K562 (cell line): Measurements from ENCODE around the gene ULK2. TPM values are rescaled to one million over a fixed set of nuclear protein-coding genes. Genes with fewer than 3 reads are reported as not detected.

Experiments
- ATAC-seq: fragments of 200-7000 bp; cut with Tn5 transposase; 3 replicates; pipeline ENCODE4 v1.9.1; 2020; ENCODE audit warnings: moderate library complexity
- BruUV-seq: library from RNA; stranded (reverse); fragments of 400-500 nt; replicated peaks from 2 replicates; lab custom pipeline; 2021; lab: Mats Ljungman, UMichigan
- CTCF ChIA-PET: fragments of 300-600 bp; formaldehyde crosslinking; extraction: SDS; loops from one replicate; lab custom pipeline; 2021; ENCODE audit warnings: low intra/inter-chr PET ratio; lab: Yijun Ruan, JAX
- POLR2A ChIA-PET: fragments of 300-600, 350-650 bp; sonication (Branson Sonifier 250); formaldehyde crosslinking; extraction: SDS; loops from one replicate; lab custom pipeline; 2021; ENCODE audit warnings: antibody characterized with exemption, inconsistent platforms; lab: Yijun Ruan, JAX
- DNase-seq, 4 experiments: peaks; one replicate each; pipeline versions ENCODE4 v3.0.0 to v3.0.0-alpha.2; 2011 to 2018; ENCODE audit warnings: low spot score in 3 of 4, mixed read lengths in 3 of 4; ENCODE audit errors: extremely low read depth in 1 of 4
- FAIRE-seq: peaks from 2 replicates; lab custom pipeline; 2011; peaks lifted over from hg19 to GRCh38; lab: Jason Lieb, UNC
- H2AFZ ChIP-seq: 2 replicates; pipeline ENCODE4 v1.6.0; 2011; ENCODE audit warnings: low read depth, low read length, control low read depth, inconsistent platforms
- H3K27ac ChIP-seq: fragments of 200-600 bp; 3 replicates; pipeline ENCODE4 v1.8.0; 2011; ENCODE audit warnings: low read depth, mild to moderate bottlenecking, control low read depth, inconsistent platforms, low read length, moderate library complexity, mixed read lengths; ENCODE audit errors: extremely low read depth
- H3K27me3 ChIP-seq, 2 experiments: fragments of 300-600 bp in 1 of 2; 2 replicates in 1 of 2; 3 replicates in 1 of 2; pipeline versions ENCODE4 v1.6.0 to v1.8.0; 2011; ENCODE audit warnings: inconsistent platforms in 2 of 2, low read length in 2 of 2, mild to moderate bottlenecking in 1 of 2, mixed read lengths in 1 of 2, moderate library complexity in 1 of 2; ENCODE audit not compliant: control insufficient read depth in 2 of 2, insufficient read depth in 2 of 2
- H3K36me3 ChIP-seq: fragments of 300-600 bp; 3 replicates; pipeline ENCODE4 v1.8.0; 2011; ENCODE audit warnings: mild to moderate bottlenecking, low read length, inconsistent platforms; ENCODE audit not compliant: control insufficient read depth, insufficient read depth
- H3K4me1 ChIP-seq, 2 experiments: fragments of 200-600 bp in 1 of 2; replicated peaks in 1 of 2; 2 replicates in 1 of 2; 3 replicates in 1 of 2; pipeline versions ENCODE4 v1.5.1 to v1.8.0; 2011; ENCODE audit warnings: inconsistent platforms in 2 of 2, low read length in 2 of 2, mild to moderate bottlenecking in 1 of 2, mixed read lengths in 1 of 2, moderate library complexity in 1 of 2; ENCODE audit not compliant: control insufficient read depth in 2 of 2, insufficient read depth in 2 of 2
- H3K4me2 ChIP-seq: 2 replicates; pipeline ENCODE4 v1.6.1; 2011; ENCODE audit warnings: low read length, control low read depth, inconsistent platforms, mixed read lengths; ENCODE audit not compliant: insufficient read depth
- H3K4me3 ChIP-seq: fragments of 200-600 bp; sonication (generic), shearing (Covaris generic); 2 replicates; pipeline ENCODE4 v1.5.1; 2016; ENCODE audit warnings: control low read depth, inconsistent platforms
- H3K79me2 ChIP-seq: fragments of 200-600 bp; 3 replicates; pipeline ENCODE4 v1.8.0; 2011; ENCODE audit warnings: low read length, inconsistent platforms; ENCODE audit not compliant: control insufficient read depth, insufficient read depth
- H3K9ac ChIP-seq, 2 experiments: 2 replicates each; pipeline versions ENCODE4 v1.6.0 to v1.6.1; 2011; ENCODE audit warnings: low read depth in 2 of 2, low read length in 2 of 2, control low read depth in 1 of 2, inconsistent platforms in 1 of 2, mild to moderate bottlenecking in 1 of 2, mixed read lengths in 1 of 2; ENCODE audit not compliant: insufficient read depth in 1 of 2
- H3K9me1 ChIP-seq: one replicate; pipeline ENCODE4 v1.6.0; 2011; ENCODE audit warnings: inconsistent platforms, mild to moderate bottlenecking, low read length, moderate library complexity; ENCODE audit not compliant: control insufficient read depth, insufficient read depth
- H3K9me3 ChIP-seq: replicated peaks from 2 replicates; pipeline ENCODE4 v1.5.1; 2011; ENCODE audit warnings: low read depth, low read length, inconsistent platforms; ENCODE audit not compliant: control insufficient read depth, insufficient read depth
- H4K20me1 ChIP-seq: replicated peaks from 2 replicates; pipeline ENCODE4 v1.6.1; 2011; ENCODE audit warnings: low read length, inconsistent platforms, mixed read lengths; ENCODE audit not compliant: control insufficient read depth, insufficient read depth
- KDM2B ChIP-seq: fragments of 250-450 bp; sonication (Bioruptor Pico); IDR thresholded peaks from 2 replicates; pipeline ENCODE4 v1.8.0; 2021; ENCODE audit warnings: mild to moderate bottlenecking, moderate library complexity
- KDM5B ChIP-seq: fragments of 200-600 bp; sonication (generic); IDR thresholded peaks from 2 replicates; pipeline ENCODE4 v1.6.1; 2012; ENCODE audit warnings: low read depth, mild to moderate bottlenecking, moderate library complexity, low read length, control low read depth, inconsistent platforms; ENCODE audit not compliant: insufficient replicate concordance
- PTBP1 ChIP-seq: fragments of 200-400 bp; formaldehyde crosslinking; IDR thresholded peaks from 2 replicates; pipeline ENCODE4 v1.6.1; 2017; ENCODE audit warnings: low read depth, low read length
- SMARCA4 ChIP-seq: fragments of 450-650 bp; IDR thresholded peaks from 2 replicates; pipeline ENCODE4 v1.6.1; 2016
- ZNF324 ChIP-seq: fragments of 250-450 bp; sonication (Bioruptor Pico); IDR thresholded peaks from 2 replicates; pipeline ENCODE4 v1.4.0; 2020; ENCODE audit warnings: mild to moderate bottlenecking
- ZNF77 ChIP-seq: fragments of 250-450 bp; sonication (Bioruptor Pico); IDR thresholded peaks from 2 replicates; pipeline ENCODE4 v1.5.0; 2020
- WGBS: fragments of 100-300 bp; shearing (Covaris generic); methylation state at CpG from one replicate; pipeline ENCODE4 v1.1.6; 2016; ENCODE audit warnings: low coverage, mixed read lengths; ENCODE audit not compliant: insufficient coverage; ENCODE audit errors: missing lambda C conversion rate; 5-methylcytosine and 5-hydroxymethylcytosine counted together
- in situ Hi-C: fragments of 300-500 bp; cut with MboI; formaldehyde crosslinking; loops from 4 replicates; pipeline ENCODE4 v1.15.0; 2018; ENCODE audit warnings: inconsistent platforms, mixed read lengths
- intact Hi-C: fragments of 100-400 bp; cut with micrococcal nuclease; formaldehyde crosslinking; loops from 2 replicates; pipeline ENCODE4 v1.14.2; 2022
- polyA plus RNA-seq, 8 experiments: library from polyadenylated mRNA; depleted of rRNA in 4 of 8; stranded (reverse) in 5 of 8; unstranded in 3 of 8; fragments of >200 nt; fragmentation: Nextera tagmentation in 2 of 8; fragmentation: Illumina TruSeq in 1 of 8; extraction: Ambion mirVana in 2 of 8; extraction: Trizol in 1 of 8; gene quantifications; 2 replicates each; pipeline versions ENCODE4 v1.2.1 to v1.2.3, GENCODE V29; 2011 to 2014; ENCODE audit warnings: inconsistent platforms in 1 of 8, missing spikeins in 1 of 8
- total RNA-seq, 7 experiments: library from RNA; depleted of rRNA in 6 of 7; stranded (reverse); fragments of >200 nt in 6 of 7; fragmentation: Illumina TruSeq in 2 of 7; extraction: Trizol in 2 of 7; gene quantifications; 2 replicates each; pipeline versions ENCODE4 v1.2.1 to v1.2.3, GENCODE V29; 2011 to 2021; ENCODE audit warnings: low replicate concordance in 1 of 7
- TF ChIP-seq, protein P1 (sequence below), 3 experiments: IDR thresholded peaks in 2 of 3; conservative IDR thresholded peaks in 1 of 3; 2 replicates each; pipeline ENCODE4 v1.5.1; 2011 to 2012; ENCODE audit warnings: low read length in 3 of 3, mild to moderate bottlenecking in 3 of 3, control low read depth in 2 of 3, improper control_type of control experiment in 1 of 3, inconsistent platforms in 1 of 3, low read depth in 1 of 3, mixed read lengths in 1 of 3, moderate library complexity in 1 of 3; ENCODE audit not compliant: insufficient read depth in 2 of 3
- TF ChIP-seq, protein P2 (sequence below), 2 experiments: IDR thresholded peaks; 2 replicates each; pipeline ENCODE4 v1.6.1; 2012; ENCODE audit warnings: improper control_type of control experiment in 2 of 2, low read depth in 2 of 2, low read length in 2 of 2, borderline replicate concordance in 1 of 2

Gene ULK2
- total and polyA plus RNA-seq, 9 of the 15 experiments (the other 6 are each of a cell fraction or from before 2014, with no cell fraction given), result 0.01 to 0.18 (median 0.07) TPM; not detected in 5

DNA sequence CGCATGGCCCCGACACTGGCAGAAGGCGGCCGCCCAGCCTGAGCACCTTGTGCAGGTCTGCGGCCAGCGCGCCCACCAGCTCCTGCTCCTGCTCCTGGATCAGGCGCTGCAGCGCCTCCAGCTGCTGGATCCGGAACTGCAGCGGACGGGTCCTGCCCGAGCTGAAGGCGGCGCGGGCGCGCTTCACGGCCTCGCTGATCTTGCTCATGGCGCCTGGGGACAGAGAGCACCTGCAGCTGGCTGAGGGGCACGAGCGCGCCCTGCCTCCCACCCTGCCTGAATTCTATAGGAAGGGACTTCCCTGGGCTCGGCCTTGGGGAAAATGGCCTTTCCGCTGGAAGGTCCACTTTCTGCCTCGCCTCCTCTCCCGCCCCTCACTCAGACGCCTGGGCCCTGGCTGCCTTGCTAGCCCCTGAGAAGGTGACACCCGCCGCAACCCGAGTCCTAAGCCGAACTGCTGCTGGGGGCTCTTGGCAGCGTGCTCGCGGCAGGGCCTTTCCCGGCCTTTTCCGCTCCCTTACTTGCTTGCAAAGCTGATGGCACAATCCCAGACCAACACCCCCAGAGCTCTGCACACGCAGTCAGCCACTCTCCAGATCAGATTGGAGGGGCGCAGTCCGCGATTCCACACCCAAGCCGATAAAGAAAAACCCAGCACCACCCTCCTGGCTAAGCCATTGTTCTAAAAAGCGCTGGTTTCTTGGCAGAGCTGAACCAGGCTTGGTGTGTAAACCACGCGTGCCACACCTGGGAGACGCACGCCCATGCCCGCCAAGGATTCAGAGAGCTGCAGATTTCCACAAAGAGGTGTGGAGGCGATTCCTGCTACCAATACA is 122.6 kb downstream of the ULK2 start:
- DNase-seq (peak; percentile 32 to 47 (median 44)), ATAC-seq (peak; percentile 82), FAIRE-seq (no peak)
- Histone ChIP-seq H3K4me3 (no peak overlapping the region), H3K4me2 (no peak overlapping the region), H3K9ac (no peak overlapping the region), H4K20me1 (no peaks in the 10 kb centered on the region), H2AFZ (no peak overlapping the region), H3K9me3 (no peaks in the 10 kb centered on the region), H3K27ac (no peak overlapping the region), H3K36me3 (no peaks in the 10 kb centered on the region), H3K79me2 (no peaks in the 10 kb centered on the region), H3K9me1 (no peaks in the 10 kb centered on the region), H3K4me1 (peaks cover 0 to 5% of the 10 kb centered on the region in 2 experiments; a peak in 1 of 5 replicates), H3K27me3 (peaks cover 4 to 39% of the 10 kb centered on the region in 2 experiments; a peak in 4 of 5 replicates)
- TF ChIP-seq PTBP1, result no peak
- no peak for TF ChIP-seq KDM2B (CRISPR knock-in tag)
- TF ChIP-seq, protein P1, sequence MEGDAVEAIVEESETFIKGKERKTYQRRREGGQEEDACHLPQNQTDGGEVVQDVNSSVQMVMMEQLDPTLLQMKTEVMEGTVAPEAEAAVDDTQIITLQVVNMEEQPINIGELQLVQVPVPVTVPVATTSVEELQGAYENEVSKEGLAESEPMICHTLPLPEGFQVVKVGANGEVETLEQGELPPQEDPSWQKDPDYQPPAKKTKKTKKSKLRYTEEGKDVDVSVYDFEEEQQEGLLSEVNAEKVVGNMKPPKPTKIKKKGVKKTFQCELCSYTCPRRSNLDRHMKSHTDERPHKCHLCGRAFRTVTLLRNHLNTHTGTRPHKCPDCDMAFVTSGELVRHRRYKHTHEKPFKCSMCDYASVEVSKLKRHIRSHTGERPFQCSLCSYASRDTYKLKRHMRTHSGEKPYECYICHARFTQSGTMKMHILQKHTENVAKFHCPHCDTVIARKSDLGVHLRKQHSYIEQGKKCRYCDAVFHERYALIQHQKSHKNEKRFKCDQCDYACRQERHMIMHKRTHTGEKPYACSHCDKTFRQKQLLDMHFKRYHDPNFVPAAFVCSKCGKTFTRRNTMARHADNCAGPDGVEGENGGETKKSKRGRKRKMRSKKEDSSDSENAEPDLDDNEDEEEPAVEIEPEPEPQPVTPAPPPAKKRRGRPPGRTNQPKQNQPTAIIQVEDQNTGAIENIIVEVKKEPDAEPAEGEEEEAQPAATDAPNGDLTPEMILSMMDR (IDR thresholded peaks at IDR 0.05 in 2 of 3, conservative IDR thresholded peaks at IDR 0.05 in 1 of 3; ENCODE audit: insufficient read depth in 2 of 3, low read depth in 1 of 3, low read length in 3 of 3), result peak; percentile 47 to 69 (median 55); a peak in 5 of 6 replicates
- no peak for TF ChIP-seq ZNF77
- TF ChIP-seq, protein P2, sequence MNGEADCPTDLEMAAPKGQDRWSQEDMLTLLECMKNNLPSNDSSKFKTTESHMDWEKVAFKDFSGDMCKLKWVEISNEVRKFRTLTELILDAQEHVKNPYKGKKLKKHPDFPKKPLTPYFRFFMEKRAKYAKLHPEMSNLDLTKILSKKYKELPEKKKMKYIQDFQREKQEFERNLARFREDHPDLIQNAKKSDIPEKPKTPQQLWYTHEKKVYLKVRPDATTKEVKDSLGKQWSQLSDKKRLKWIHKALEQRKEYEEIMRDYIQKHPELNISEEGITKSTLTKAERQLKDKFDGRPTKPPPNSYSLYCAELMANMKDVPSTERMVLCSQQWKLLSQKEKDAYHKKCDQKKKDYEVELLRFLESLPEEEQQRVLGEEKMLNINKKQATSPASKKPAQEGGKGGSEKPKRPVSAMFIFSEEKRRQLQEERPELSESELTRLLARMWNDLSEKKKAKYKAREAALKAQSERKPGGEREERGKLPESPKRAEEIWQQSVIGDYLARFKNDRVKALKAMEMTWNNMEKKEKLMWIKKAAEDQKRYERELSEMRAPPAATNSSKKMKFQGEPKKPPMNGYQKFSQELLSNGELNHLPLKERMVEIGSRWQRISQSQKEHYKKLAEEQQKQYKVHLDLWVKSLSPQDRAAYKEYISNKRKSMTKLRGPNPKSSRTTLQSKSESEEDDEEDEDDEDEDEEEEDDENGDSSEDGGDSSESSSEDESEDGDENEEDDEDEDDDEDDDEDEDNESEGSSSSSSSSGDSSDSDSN (IDR thresholded peaks at IDR 0.05; ENCODE audit: borderline replicate concordance in 1 of 2, low read depth in 2 of 2, low read length in 2 of 2), result no peak
- TF ChIP-seq ZNF324, result no peak
- TF ChIP-seq SMARCA4, result no peak
- TF ChIP-seq KDM5B, result no peak
- CTCF ChIA-PET, result no interaction called here
- intact Hi-C loops (no loop called here), in situ Hi-C loops (no loop called here)
- POLR2A ChIA-PET, result no interaction called here
- WGBS, result 8% methylated on average over 18 of the region's 50 CpGs
- BruUV-seq, result no TSS peak
